ENCODE measurements around the gene ZNF747. TPM values are rescaled to one million over a fixed set of nuclear protein-coding genes. Genes with fewer than 3 reads are reported as not detected.

The ZNF747 gene
- total RNA-seq, 1 experiment from 2014 or later: 12.3 TPM

GRCh38 chr16:30521873-30522641, 12.6 kb downstream of the ZNF747 start:
- peak overlapping the region; percentile 42 for H3K27ac Mint-ChIP-seq (ENCODE audit: unreplicated experiment)
- no TSS peak for BruUV-seq (replicated peaks)
- DNase-seq: no peak
- TF ChIP-seq CTCF (IDR thresholded peaks at IDR 0.05; ENCODE audit: unreplicated experiment): no peak
- CTCF ChIA-PET: no interaction called here
- H3K4me3 Mint-ChIP-seq (ENCODE audit: low read depth, unreplicated experiment): no peak overlapping the region
- peaks cover 29% of the 10 kb centered on the region for H3K36me3 Mint-ChIP-seq (ENCODE audit: insufficient read depth, unreplicated experiment)
- H3K4me1 Mint-ChIP-seq (ENCODE audit: low read depth, unreplicated experiment): peaks cover 12% of the 10 kb centered on the region
- intact Hi-C loops (cut with micrococcal nuclease; ENCODE audit: unreplicated experiment): no loop called here
- H3K27me3 Mint-ChIP-seq (ENCODE audit: unreplicated experiment): peaks cover 2% of the 10 kb centered on the region
- H3K9me3 Mint-ChIP-seq (ENCODE audit: low read depth, unreplicated experiment): no peaks in the 10 kb centered on the region

- peaks cover 23% of the 10 kb centered on the region for H3K36me3 Mint-ChIP-seq (ENCODE audit: insufficient read depth, unreplicated experiment)
- H3K4me1 Mint-ChIP-seq (ENCODE audit: low read depth, unreplicated experiment): peaks cover 12% of the 10 kb centered on the region
- no peak for TF ChIP-seq CTCF (IDR thresholded peaks at IDR 0.05; ENCODE audit: unreplicated experiment)
- DNase-seq: no peak
- H3K27me3 Mint-ChIP-seq (ENCODE audit: unreplicated experiment): peaks cover 7% of the 10 kb centered on the region
- intact Hi-C loops (cut with micrococcal nuclease; ENCODE audit: unreplicated experiment): no loop called here
- no TSS peak for BruUV-seq (replicated peaks)
- no peak overlapping the region for H3K27ac Mint-ChIP-seq (ENCODE audit: unreplicated experiment)
- no peaks in the 10 kb centered on the region for H3K9me3 Mint-ChIP-seq (ENCODE audit: low read depth, unreplicated experiment)
- no peak overlapping the region for H3K4me3 Mint-ChIP-seq (ENCODE audit: low read depth, unreplicated experiment)
- CTCF ChIA-PET: no interaction called here
Measured at GRCh38 chr16:30521476-30521872, 13.2 kb downstream of the ZNF747 start.

GRCh38 chr16:30519120-30520049, 15.3 kb downstream of the ZNF747 start:
- Mint-ChIP-seq H3K9me3 (ENCODE audit: low read depth, unreplicated experiment) (no peaks in the 10 kb centered on the region), H3K4me3 (ENCODE audit: low read depth, unreplicated experiment) (no peak overlapping the region), H3K4me1 (ENCODE audit: low read depth, unreplicated experiment) (peaks cover 12% of the 10 kb centered on the region), H3K27me3 (ENCODE audit: unreplicated experiment) (peaks cover 8% of the 10 kb centered on the region), H3K27ac (ENCODE audit: unreplicated experiment) (no peak overlapping the region), H3K36me3 (ENCODE audit: insufficient read depth, unreplicated experiment) (peaks cover 8% of the 10 kb centered on the region)
- BruUV-seq (replicated peaks): no TSS peak
- TF ChIP-seq CTCF (IDR thresholded peaks at IDR 0.05; ENCODE audit: unreplicated experiment): no peak
- CTCF ChIA-PET: interaction anchor here (0.6 kb wide), 1 partner anchor 52 kb away, joined by 7 read pairs; no protein-coding TSS in a partner anchor
- no peak for DNase-seq
- intact Hi-C loops (cut with micrococcal nuclease; ENCODE audit: unreplicated experiment): no loop called here

GRCh38 chr16:30518552-30518951, 16.1 kb downstream of the ZNF747 start:
- H3K27me3 Mint-ChIP-seq (ENCODE audit: unreplicated experiment): peaks cover 10% of the 10 kb centered on the region
- CTCF ChIA-PET: interaction anchor here (0.6 kb wide), 1 partner anchor 38 kb away, joined by 3 read pairs; no protein-coding TSS in a partner anchor
- no TSS peak for BruUV-seq (replicated peaks)

More at GRCh38 chr16:30518552-30518951, 16.1 kb downstream of the ZNF747 start:
- no peak for TF ChIP-seq CTCF (IDR thresholded peaks at IDR 0.05; ENCODE audit: unreplicated experiment)
- Mint-ChIP-seq H3K9me3 (ENCODE audit: low read depth, unreplicated experiment) (no peaks in the 10 kb centered on the region), H3K4me3 (ENCODE audit: low read depth, unreplicated experiment) (no peak overlapping the region), H3K4me1 (ENCODE audit: low read depth, unreplicated experiment) (peaks cover 12% of the 10 kb centered on the region), H3K27ac (ENCODE audit: unreplicated experiment) (no peak overlapping the region), H3K36me3 (ENCODE audit: insufficient read depth, unreplicated experiment) (no peaks in the 10 kb centered on the region)
- intact Hi-C loops (cut with micrococcal nuclease; ENCODE audit: unreplicated experiment): no loop called here
- no peak for DNase-seq

Data from Calu3 (cell line).